HG03571 (cell line): ENCODE data around the gene ZNF132.
"Not testable (repeated sequence)": the region's sequence is repeated elsewhere in the genome, so short reads cannot be mapped to it uniquely, and the experiment has no call there.

ENCODE experiments used
- ATAC-seq: cut with Tn5 transposase; IDR thresholded peaks from one replicate; pipeline ENCODE4 v1.9.1; 2021; ENCODE audit not compliant: unreplicated experiment

ZNF132 gene

GRCh38 chr19:58408152-58409009, 31.6 kb downstream of the ZNF132 start, which contains the start of gene ZNF584:
TSS of gene ZNF584 (plus strand) at chr19:58408649. CDS start at chr19:58409148, 499 bp downstream.
- peak; percentile 84 for ATAC-seq

- ATAC-seq, result no peak
These were observed 32.2 kb downstream of the ZNF132 start for GRCh38 chr19:58407658-58408151.

- no peak for ATAC-seq
These were observed 32.9 kb downstream of the ZNF132 start for GRCh38 chr19:58406818-58407657.

- ATAC-seq, result not testable (repeated sequence)
These were observed 36.0 kb downstream of the ZNF132 start for GRCh38 chr19:58403920-58404478.

DNA sequence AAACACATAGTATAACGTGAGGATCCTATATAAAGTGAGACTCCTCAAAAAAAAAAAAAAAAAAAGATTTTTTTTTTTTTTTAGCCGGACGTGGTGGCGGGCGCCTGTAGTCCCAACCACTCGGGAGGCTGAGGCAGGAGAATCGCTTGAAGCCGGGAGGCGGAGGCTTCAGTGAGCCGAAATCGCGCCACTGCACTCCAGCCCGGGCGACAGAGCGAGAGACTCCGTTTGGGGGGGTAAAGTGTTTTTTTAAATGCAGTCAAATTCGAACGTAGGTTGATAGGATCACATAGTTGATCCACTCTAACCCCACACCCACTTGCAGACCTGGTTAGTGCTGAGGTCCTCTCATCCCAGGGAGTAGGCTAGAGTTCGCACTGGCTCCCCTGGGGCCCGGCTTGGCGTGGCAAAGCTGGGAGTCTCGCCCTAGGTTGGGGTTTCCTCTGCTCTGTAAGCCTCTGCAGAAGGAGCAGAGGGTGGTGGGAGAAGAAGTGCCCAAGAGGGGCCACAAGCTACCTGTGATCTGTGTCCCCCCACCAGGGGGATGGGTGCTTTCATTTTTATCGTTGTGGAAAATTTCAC, 38.0 kb downstream of the ZNF132 start:
- ATAC-seq, result no peak

- peak; percentile 95 for ATAC-seq
These were observed 38.8 kb downstream of the ZNF132 start for GRCh38 chr19:58400916-58401839.

- ATAC-seq, result no peak
These were observed 39.5 kb downstream of the ZNF132 start for GRCh38 chr19:58400316-58400915.

GRCh38 chr19:58399903-58400302, 40.0 kb downstream of the ZNF132 start:
- ATAC-seq, result no peak

DNA sequence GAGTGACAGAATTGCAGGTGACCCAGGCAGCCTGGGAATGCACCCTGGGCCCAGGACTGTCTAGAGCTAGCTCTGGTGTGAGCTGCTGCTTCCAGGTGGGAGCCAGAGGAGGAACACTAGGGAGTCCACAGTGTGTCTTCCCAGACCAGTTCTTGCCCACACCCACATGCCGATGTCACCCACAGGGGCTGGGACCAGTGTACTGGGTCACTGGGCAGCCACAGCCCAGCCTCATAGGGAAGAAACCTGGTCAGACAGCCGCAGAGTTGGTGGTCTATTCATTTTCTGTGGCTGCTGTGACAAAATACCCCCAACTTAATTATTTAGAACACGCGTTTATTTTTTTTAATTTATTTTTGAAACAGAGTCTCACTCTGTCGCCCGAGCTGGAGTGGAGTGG, 41.4 kb downstream of the ZNF132 start:
- no peak for ATAC-seq

- ATAC-seq, result no peak
These were observed 41.9 kb downstream of the ZNF132 start for GRCh38 chr19:58398087-58398486.

DNA sequence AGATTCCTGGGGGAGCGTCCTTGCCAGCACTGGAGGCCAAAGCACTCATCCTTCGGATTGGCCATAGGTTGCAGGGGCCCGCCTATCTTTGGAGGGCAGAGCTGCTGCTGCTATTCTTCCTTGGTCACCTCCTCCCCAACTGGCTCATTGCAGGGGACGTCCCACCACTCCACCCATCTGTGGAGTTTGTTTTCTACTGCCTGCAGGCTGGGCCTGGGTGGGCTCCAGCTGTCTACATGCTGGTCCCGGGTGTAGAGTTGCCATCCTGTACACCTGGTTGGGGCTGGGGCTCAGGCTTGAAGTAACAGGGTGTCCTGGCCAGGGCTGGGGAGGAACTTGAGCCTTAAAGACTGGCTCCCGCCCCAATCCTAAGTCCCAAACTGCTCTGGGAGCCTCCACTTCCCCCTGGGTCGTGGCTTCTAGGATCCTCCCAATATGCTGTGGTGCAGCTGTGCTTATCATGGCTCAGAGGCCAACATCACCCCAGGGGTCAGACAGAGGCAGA, 42.4 kb downstream of the ZNF132 start:
- no peak for ATAC-seq

GRCh38 chr19:58396691-58397532, 43.0 kb downstream of the ZNF132 start:
- ATAC-seq, result no peak

- ATAC-seq, result no peak
These were observed 43.9 kb downstream of the ZNF132 start for GRCh38 chr19:58395979-58396627.

DNA sequence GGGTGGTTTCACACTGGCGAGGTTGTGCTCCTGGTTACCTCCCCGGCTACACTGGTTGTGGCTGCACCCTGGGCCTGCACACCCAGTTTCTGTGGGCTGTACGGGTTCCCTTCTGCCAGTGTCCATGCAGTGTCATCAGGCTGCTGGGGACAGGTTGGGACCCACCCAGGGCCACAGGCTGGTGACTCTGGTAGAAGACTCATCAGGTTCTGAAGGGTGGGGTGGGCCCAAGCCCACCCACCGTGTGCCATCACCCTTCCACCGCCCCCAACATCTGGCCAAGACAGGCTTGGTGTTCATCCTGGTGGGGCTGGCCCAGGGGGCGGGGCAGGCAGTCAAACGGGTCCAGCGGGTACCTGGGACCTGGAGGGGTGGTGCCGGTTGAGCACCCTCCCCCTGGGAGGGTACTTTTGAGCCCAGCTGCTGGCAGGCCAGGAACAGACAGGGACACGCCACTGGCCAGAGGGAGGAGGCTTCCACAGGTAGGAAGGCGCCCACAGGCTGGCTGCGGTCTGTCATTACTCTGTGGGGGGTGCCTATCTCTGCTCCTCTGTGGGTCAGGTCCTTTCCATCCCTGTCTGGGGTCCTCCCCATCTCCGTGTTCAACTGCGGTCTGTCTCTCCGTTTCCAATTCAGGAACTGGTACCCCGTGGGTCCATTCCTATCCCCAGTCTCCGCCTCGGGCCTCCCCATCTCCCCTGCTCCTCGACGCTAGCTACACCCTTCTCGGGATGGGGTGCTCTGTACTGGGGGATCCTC, 44.6 kb downstream of the ZNF132 start, which contains the start of gene RNF225:
RNF225 (plus strand) TSS at position 437 of the 759 bp plus-strand sequence. CDS start 434 bp downstream, outside the sequence.
- no peak for ATAC-seq

DNA sequence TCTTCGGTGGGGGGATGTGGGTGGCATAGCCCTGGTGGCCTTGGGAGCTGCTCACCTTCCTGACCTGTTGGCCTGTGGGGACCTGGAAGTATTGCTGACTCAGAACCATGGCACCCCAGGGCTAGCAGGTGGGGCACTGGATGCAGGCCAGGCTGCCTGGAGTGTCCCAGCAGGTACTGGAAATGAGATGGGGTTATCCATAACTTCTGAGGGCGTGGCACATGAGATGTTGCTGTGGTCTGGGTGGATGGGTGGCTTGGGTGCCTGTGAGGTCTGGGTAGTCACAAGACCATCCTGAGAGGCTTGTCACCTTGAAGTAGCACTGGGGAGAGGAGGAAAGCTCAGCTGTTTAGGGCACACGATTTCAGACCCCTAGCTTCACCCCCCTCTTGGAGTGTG, 45.1 kb downstream of the ZNF132 start:
- no peak for ATAC-seq

- no peak for ATAC-seq
These were observed 46.3 kb downstream of the ZNF132 start for GRCh38 chr19:58393725-58394033.
